K562 (cell line): ENCODE results near the gene AFF3. TPM values are rescaled to one million over a fixed set of nuclear protein-coding genes. Genes with fewer than 3 reads are reported as not detected.

ENCODE experiments used
- EWSR1 ChIP-seq: fragments of 450-650 bp; IDR thresholded peaks from 2 replicates; pipeline ENCODE4 v1.6.1; 2018; ENCODE audit warnings: borderline replicate concordance, mild to moderate bottlenecking, low read depth, moderate library complexity; ENCODE audit not compliant: partially characterized antibody
- HIVEP1 ChIP-seq: fragments of 250-450 bp; sonication (Bioruptor Pico); IDR thresholded peaks from 2 replicates; pipeline ENCODE4 v1.4.0; 2020; ENCODE audit warnings: mild to moderate bottlenecking
- JUN ChIP-seq, 2 experiments: sonication (generic) in 1 of 2; formaldehyde crosslinking in 1 of 2; IDR thresholded peaks; 2 replicates each; pipeline versions ENCODE4 v1.6.1 to v1.8.0; 2012 to 2022; ENCODE audit warnings: borderline replicate concordance in 2 of 2, mild to moderate bottlenecking in 2 of 2, improper control_type of control experiment in 1 of 2, low read depth in 1 of 2, low read length in 1 of 2, missing genetic modification reagents in 1 of 2
- LCOR ChIP-seq: sonication (generic); formaldehyde crosslinking; IDR thresholded peaks from 2 replicates; pipeline ENCODE4 v1.8.0; 2022; ENCODE audit warnings: mild to moderate bottlenecking, missing genetic modification reagents
- NKRF ChIP-seq: fragments of 450-650 bp; IDR thresholded peaks from 2 replicates; pipeline ENCODE4 v1.6.1; 2016; ENCODE audit warnings: borderline replicate concordance
- SIN3B ChIP-seq: fragments of 450-650 bp; IDR thresholded peaks from 2 replicates; pipeline ENCODE4 v1.6.1; 2017; ENCODE audit warnings: low read depth, mild to moderate bottlenecking, moderate library complexity
- SNRNP70 ChIP-seq: fragments of 200-400 bp; formaldehyde crosslinking; optimal IDR thresholded peaks from 2 replicates; pipeline ENCODE3; 2017; ENCODE audit warnings: low read depth, low read length
- SP2 ChIP-seq: IDR thresholded peaks from 2 replicates; pipeline ENCODE4 v1.6.1; 2011; ENCODE audit warnings: mild to moderate bottlenecking, low read depth, low read length, moderate library complexity; ENCODE audit not compliant: poor library complexity, severe bottlenecking; ENCODE audit errors: extremely low read depth
- STAG1 ChIP-seq: sonication (generic); formaldehyde crosslinking; IDR thresholded peaks from 2 replicates; pipeline ENCODE4 v1.5.0; 2020; ENCODE audit warnings: missing genetic modification reagents, borderline replicate concordance
- TRIM28 ChIP-seq: fragments of 450-650 bp; IDR thresholded peaks from 2 replicates; pipeline ENCODE4 v1.6.1; 2017
- XRCC5 ChIP-seq: fragments of 200-400 bp; formaldehyde crosslinking; IDR thresholded peaks from 2 replicates; pipeline ENCODE4 v1.6.1; 2017; ENCODE audit warnings: low read depth, mild to moderate bottlenecking, low read length
- ZNF12 ChIP-seq: sonication (generic); formaldehyde crosslinking; IDR thresholded peaks from 2 replicates; pipeline ENCODE4 v1.4.0; 2020; ENCODE audit warnings: mild to moderate bottlenecking, missing genetic modification reagents
- ZNF217 ChIP-seq: sonication (generic); formaldehyde crosslinking; IDR thresholded peaks from 2 replicates; pipeline ENCODE4 v1.8.0; 2022; ENCODE audit warnings: mild to moderate bottlenecking, missing genetic modification reagents
- ZNF23 ChIP-seq: fragments of 250-450 bp; sonication (Bioruptor Pico); IDR thresholded peaks from 2 replicates; pipeline ENCODE4 v1.4.0; 2020; ENCODE audit warnings: mild to moderate bottlenecking
- ZNF740 ChIP-seq, 3 experiments: fragments of 200-800 bp in 1 of 3; sonication (Bioruptor generic) in 1 of 3; sonication (generic) in 1 of 3; formaldehyde crosslinking in 1 of 3; IDR thresholded peaks; 2 replicates each; pipeline versions ENCODE4 v1.6.1 to v1.8.0; 2016 to 2022; ENCODE audit warnings: mild to moderate bottlenecking in 2 of 3, missing compliant biosample characterization in 2 of 3, missing genetic modification characterization in 2 of 3, missing genetic modification reagents in 1 of 3
- polyA plus RNA-seq, 8 experiments: library from polyadenylated mRNA; depleted of rRNA in 4 of 8; stranded (reverse) in 5 of 8; unstranded in 3 of 8; fragments of >200 nt; fragmentation: Nextera tagmentation in 2 of 8; fragmentation: Illumina TruSeq in 1 of 8; extraction: Ambion mirVana in 2 of 8; extraction: Trizol in 1 of 8; gene quantifications; 2 replicates each; pipeline versions ENCODE4 v1.2.1 to v1.2.3, GENCODE V29; 2011 to 2014; ENCODE audit warnings: inconsistent platforms in 1 of 8, missing spikeins in 1 of 8
- total RNA-seq, 7 experiments: library from RNA; depleted of rRNA in 6 of 7; stranded (reverse); fragments of >200 nt in 6 of 7; fragmentation: Illumina TruSeq in 2 of 7; extraction: Trizol in 2 of 7; gene quantifications; 2 replicates each; pipeline versions ENCODE4 v1.2.1 to v1.2.3, GENCODE V29; 2011 to 2021; ENCODE audit warnings: low replicate concordance in 1 of 7
- TF ChIP-seq, protein P1 (sequence below): fragments of 250-450 bp; sonication (Bioruptor Pico); IDR thresholded peaks from 2 replicates; pipeline ENCODE4 v1.4.0; 2020
- TF ChIP-seq, protein P2 (sequence below): fragments of 250-450 bp; sonication (Bioruptor Pico); IDR thresholded peaks from 2 replicates; pipeline ENCODE4 v1.5.0; 2020; ENCODE audit warnings: mild to moderate bottlenecking

AFF3 gene
- total and polyA plus RNA-seq, 9 of the 15 experiments (the other 6 are each of a cell fraction or from before 2014, with no cell fraction given), result 0.02 to 0.11 TPM; not detected in 7

DNA sequence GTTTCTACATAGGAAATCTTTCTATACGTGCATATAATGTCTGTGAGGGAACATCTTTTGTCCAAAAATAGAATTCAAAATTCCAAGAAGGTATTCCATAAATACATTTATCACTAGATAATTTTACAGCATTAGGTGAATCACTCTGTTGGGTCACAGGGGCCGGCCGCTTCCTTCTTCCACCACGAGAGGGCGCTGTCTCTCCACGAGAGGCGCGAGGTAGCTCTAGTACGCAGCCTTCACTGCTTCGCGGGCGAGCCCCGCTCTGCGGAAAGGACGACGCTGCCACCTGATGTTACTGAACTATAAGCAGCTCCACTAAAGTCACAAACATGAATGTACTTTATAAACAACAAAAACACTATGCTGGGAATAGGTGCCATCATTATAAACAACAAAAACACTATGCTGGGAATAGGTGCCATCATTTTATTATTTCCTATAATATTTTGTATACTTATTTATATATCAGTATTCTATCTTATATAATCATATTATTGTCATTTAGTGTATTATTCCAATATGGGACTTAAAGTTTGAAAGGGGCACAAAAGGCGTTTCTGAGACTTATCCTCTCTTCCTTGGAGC, 583.2 kb downstream of the AFF3 start (continued):
- TF ChIP-seq ZNF740 (CRISPR knock-in tag; IDR thresholded peaks at IDR 0.05) (no peak), ZNF740 (tag; IDR thresholded peaks at IDR 0.05) (no peak), NKRF (no peak), SNRNP70 (no peak), SIN3B (0 out of 2 replicates have a peak, but pooled peaks have one; percentile 16), ZNF12 (no peak), SP2 (peak; percentile 9), XRCC5 (no peak), LCOR (CRISPR knock-in tag) (no peak), ZNF23 (CRISPR knock-in tag) (no peak), HIVEP1 (no peak), JUN (IDR thresholded peaks at IDR 0.05; ENCODE audit: borderline replicate concordance, low read depth, low read length) (no peak), JUN (CRISPR knock-in tag; IDR thresholded peaks at IDR 0.05; ENCODE audit: borderline replicate concordance) (no peak), TRIM28 (no peak), ZNF217 (CRISPR knock-in tag) (no peak), EWSR1 (no peak), STAG1 (peak; percentile 96)
- TF ChIP-seq, protein P1, sequence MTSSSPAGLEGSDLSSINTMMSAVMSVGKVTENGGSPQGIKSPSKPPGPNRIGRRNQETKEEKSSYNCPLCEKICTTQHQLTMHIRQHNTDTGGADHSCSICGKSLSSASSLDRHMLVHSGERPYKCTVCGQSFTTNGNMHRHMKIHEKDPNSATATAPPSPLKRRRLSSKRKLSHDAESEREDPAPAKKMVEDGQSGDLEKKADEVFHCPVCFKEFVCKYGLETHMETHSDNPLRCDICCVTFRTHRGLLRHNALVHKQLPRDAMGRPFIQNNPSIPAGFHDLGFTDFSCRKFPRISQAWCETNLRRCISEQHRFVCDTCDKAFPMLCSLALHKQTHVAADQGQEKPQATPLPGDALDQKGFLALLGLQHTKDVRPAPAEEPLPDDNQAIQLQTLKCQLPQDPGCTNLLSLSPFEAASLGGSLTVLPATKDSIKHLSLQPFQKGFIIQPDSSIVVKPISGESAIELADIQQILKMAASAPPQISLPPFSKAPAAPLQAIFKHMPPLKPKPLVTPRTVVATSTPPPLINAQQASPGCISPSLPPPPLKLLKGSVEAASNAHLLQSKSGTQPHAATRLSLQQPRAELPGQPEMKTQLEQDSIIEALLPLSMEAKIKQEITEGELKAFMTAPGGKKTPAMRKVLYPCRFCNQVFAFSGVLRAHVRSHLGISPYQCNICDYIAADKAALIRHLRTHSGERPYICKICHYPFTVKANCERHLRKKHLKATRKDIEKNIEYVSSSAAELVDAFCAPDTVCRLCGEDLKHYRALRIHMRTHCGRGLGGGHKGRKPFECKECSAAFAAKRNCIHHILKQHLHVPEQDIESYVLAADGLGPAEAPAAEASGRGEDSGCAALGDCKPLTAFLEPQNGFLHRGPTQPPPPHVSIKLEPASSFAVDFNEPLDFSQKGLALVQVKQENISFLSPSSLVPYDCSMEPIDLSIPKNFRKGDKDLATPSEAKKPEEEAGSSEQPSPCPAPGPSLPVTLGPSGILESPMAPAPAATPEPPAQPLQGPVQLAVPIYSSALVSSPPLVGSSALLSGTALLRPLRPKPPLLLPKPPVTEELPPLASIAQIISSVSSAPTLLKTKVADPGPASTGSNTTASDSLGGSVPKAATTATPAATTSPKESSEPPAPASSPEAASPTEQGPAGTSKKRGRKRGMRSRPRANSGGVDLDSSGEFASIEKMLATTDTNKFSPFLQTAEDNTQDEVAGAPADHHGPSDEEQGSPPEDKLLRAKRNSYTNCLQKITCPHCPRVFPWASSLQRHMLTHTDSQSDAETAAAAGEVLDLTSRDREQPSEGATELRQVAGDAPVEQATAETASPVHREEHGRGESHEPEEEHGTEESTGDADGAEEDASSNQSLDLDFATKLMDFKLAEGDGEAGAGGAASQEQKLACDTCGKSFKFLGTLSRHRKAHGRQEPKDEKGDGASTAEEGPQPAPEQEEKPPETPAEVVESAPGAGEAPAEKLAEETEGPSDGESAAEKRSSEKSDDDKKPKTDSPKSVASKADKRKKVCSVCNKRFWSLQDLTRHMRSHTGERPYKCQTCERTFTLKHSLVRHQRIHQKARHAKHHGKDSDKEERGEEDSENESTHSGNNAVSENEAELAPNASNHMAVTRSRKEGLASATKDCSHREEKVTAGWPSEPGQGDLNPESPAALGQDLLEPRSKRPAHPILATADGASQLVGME (CRISPR knock-in tag), result no peak
- TF ChIP-seq, protein P2, sequence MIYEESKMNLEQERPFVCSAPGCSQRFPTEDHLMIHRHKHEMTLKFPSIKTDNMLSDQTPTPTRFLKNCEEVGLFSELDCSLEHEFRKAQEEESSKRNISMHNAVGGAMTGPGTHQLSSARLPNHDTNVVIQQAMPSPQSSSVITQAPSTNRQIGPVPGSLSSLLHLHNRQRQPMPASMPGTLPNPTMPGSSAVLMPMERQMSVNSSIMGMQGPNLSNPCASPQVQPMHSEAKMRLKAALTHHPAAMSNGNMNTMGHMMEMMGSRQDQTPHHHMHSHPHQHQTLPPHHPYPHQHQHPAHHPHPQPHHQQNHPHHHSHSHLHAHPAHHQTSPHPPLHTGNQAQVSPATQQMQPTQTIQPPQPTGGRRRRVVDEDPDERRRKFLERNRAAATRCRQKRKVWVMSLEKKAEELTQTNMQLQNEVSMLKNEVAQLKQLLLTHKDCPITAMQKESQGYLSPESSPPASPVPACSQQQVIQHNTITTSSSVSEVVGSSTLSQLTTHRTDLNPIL (CRISPR knock-in tag), result no peak
